ENCODE data around the gene TMA7.

Gene TMA7

GRCh38 chr3:48409291-48410201, 30.5 kb upstream of the TMA7 start:
- no peak for DNase-seq

- DNase-seq = no peak
Measured at GRCh38 chr3:48410205-48411040, 29.6 kb upstream of the TMA7 start.

GRCh38 chr3:48411041-48411588, 28.9 kb upstream of the TMA7 start:
- no peak for DNase-seq

DNA sequence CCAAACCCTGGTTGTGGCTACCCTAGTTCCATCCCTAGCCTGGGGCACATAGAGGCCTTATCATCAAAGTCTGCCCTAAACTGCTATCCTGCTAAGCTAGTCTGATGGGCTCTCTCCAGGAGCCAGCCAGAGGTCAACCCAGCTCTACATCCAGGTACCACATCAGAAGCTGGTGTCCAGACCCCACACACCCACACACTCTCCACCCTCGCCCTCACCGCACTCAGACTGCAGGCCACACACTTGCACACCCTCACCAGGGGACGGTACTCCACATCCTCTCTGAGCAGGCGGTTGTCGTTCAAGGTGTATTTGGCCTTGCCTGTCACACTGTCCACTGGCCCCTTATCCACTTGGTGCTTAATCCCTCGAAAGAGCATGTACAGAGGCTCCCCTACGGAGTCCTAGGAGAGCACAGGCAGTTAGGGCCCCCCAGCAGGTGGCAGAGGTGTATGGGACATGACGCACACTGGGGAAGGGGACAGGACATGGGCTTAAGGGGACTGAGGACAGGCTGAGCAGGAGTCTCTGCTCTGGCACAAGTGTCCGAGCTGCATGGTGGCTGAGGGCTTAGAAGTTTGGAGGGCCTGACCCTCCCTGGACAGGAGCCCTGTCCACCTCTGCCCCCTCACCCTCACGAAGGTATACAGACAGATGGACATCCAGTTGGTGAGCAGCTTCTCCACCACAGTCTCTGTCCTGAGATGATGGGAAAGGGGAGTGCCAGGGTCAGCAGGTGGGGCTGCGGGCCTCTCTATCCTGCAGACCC, 28.3 kb upstream of the TMA7 start:
- DNase-seq = no peak

DNA sequence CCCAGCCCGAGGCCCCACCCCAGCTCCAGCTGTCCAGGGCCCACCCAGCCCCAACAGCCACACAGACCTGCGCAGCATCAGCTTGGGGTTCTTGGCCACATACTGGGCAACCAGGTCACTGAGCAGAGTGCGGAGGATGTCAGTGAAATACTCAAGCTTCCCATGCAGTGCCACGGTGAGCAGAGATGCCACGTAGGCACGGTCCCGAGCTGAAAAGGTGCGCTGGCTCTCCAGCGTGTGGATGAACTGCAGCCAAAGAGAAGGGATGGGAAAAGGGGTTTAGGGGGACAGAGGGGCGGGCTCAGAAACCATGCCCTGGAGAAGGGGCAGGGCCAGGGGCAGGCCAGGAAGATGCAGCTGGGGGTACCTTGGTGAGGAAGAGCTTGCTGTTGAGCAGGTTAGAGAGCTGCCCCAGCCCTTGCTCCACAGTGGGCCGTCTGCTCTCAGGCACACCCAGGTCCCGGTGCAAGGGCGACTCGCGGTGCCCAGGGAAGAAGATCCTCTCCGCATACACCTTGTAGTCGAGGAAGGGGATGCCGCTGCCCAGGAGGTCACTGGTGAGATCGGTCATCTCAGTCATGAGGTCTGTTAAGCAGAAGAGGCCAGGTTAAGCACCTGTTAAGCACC, 27.6 kb upstream of the TMA7 start:
- no peak for DNase-seq

DNA sequence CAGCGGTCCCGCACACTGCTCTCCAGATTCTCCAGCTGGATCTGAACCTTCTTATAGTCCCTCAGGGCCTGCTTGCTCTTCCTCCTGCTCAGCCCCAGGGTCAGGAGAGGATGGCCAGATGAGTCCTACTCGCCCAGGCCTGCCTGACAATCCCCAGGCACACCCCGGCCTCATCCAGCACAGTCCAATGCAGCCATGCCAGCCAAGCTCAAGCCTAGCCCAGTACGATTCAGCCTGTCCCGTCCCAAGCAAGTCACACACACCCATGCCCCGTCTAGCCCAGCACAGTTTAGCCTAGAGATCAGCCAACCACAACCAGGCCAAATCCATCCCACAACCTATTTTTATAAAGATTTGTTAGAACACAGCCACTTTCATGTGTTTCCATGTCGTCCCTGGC, 27.0 kb upstream of the TMA7 start:
- no peak for DNase-seq

- no peak for DNase-seq
Measured at GRCh38 chr3:48413611-48414010, 26.4 kb upstream of the TMA7 start.

GRCh38 chr3:48414376-48415250, 25.4 kb upstream of the TMA7 start:
- DNase-seq = no peak

GRCh38 chr3:48415251-48415953, 24.7 kb upstream of the TMA7 start:
- no peak for DNase-seq

DNA sequence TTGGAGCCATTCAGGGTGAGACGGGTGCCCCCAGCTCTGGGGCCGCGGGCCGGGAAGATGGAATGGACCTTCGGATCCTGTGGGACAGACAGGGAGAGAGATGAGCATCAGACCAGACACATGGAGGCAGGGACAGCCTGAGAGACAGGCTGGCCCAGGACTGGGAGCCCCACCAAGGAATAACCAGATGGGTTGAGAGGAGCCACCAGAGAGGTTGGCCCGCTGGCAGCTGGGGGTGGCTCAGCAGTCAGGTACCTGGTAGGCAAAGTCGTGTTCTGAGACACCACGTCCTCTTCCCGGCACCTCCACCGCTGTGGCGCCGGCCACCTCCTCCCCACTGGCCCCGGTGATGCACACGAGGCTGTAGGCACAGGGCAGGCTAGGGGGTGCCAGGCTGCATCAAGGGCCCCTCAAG, 24.0 kb upstream of the TMA7 start:
- no peak for DNase-seq

- no peak for DNase-seq
Measured at GRCh38 chr3:48416546-48416945, 23.5 kb upstream of the TMA7 start.

DNA sequence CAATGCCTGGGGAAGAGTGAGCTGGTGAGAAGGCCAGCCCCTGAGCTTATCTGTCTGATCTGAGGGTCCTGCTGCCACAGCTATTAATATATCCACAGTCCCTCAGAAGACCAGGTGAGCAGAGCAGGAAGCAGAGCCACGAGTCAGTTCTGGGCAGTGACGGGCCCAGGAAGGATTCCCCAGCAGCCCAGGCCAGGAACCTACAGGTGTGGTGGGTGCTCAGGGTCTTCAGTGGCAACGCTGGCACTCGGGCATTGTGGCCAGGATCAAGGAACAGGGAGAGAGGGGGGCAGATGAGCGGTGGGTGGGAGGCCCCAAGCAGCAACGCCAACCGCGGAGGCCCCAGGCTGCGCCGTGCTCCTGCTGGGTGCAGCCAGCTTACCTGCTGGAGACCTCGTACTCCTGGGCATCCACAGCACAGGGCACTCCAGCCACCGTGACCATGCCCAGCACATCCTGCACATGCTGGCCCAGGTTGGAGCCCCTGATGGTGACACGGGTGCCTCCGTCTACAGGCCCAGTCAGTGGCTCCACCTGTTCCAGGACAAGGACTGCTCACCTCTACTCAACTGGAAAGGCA, 22.4 kb upstream of the TMA7 start:
- DNase-seq = no peak

DNA sequence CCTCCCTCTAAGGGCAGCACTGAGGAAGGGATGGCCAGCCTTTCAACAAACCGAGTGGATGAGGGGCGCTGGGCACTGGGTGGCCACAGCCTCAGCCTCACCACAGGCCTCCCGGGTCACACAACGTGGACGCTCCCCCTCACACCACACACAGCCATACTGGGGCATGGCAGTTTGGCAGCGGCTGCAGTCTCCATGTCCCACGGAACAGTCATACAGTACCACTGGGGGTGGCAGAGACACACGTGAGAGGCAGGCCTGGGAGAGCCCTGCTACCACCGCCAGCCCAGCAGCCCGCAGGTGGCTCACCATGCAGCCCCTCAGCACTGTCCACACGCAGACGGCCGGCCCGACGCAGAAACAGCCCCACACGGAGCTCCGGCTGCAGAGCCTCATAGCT, 21.9 kb upstream of the TMA7 start:
- DNase-seq = no peak

DNA sequence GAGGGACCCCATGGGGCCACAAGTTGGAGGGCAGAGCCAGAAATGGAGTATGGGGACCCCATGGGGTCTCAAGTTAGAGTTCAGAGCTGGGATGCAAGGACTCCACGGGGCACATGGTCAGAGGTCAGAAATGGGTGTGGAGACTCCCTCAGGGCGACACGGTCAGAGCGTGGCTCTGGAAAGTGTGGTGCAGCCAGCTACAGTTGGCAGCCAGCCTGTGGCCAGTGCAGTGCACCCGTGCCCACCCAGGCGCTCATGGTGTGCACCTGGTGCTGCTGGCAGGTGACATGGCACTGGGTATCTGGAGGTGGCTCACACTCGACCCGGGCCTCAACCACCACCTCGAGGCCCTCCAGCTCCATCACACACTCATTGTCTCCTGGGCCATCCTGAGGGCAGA, 21.4 kb upstream of the TMA7 start:
- DNase-seq = no peak

DNA sequence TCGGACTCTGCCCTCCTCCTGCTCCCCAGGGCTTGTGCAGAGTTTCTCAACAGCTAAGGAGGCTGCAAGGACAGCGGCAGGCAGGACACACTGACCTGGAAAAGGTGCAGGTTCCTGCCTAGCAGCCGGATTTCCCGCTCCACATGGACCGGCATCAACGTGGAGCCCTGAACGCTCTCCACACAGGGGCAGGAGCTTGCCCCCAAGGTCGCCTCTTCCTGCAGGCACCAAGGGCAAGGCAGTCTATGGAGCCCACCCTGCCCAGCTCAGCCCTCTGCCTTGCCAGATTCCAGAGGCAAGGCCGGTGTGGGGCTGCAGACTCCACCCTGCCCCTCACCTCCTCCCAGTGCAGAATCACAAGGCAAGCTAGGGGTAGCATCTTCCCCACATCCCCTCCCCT, 20.9 kb upstream of the TMA7 start:
- DNase-seq = no peak

- no peak for DNase-seq
Measured at GRCh38 chr3:48419597-48419996, 20.5 kb upstream of the TMA7 start.

GRCh38 chr3:48420561-48420960, 19.5 kb upstream of the TMA7 start:
- DNase-seq = no peak

GRCh38 chr3:48422272-48422671, 17.8 kb upstream of the TMA7 start:
- DNase-seq = no peak

- no peak for DNase-seq
Measured at GRCh38 chr3:48422681-48423080, 17.4 kb upstream of the TMA7 start.

GRCh38 chr3:48423241-48423882, 16.7 kb upstream of the TMA7 start:
- no peak for DNase-seq

Measured in cortex of kidney (tissue), 1 donor.